Stimulated activated CD4-positive, alpha-beta T cell treated with anti-CD3 and anti-CD28 coated beads, TNF-alpha, amount 100 ng/mL, for 48 hours (primary cell): ENCODE measurements around the gene NRXN2.
"Not testable (repeated sequence)": the region's sequence is repeated elsewhere in the genome, so short reads cannot be mapped to it uniquely, and the experiment has no call there.

ENCODE experiments used
- DNase-seq, 3 donors: peaks; one replicate each; pipeline ENCODE4 v3.0.0-alpha.2; 2020; ENCODE audit warnings: low read depth in 3 of 3

NRXN2 gene

DNA sequence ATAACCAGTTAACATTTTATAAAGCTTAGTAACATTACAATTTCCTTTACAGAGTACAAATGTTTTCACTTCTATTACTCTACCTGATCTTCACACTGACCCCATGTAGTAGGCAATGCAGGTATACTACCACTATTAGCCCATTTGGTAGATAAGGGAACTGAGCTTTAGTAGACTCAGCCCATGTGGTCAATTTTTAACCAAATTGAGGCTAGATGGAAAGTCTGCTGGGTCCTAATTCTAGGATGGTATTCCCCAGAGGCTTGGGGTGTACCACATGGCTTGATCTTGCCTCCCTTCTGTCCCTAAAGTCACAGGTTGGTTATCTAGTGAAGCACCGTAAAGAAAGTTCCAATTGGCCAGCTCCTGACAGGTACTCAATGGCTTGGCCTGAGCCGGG lies 48.2 kb downstream of the NRXN2 start:
- DNase-seq = no peak

DNA sequence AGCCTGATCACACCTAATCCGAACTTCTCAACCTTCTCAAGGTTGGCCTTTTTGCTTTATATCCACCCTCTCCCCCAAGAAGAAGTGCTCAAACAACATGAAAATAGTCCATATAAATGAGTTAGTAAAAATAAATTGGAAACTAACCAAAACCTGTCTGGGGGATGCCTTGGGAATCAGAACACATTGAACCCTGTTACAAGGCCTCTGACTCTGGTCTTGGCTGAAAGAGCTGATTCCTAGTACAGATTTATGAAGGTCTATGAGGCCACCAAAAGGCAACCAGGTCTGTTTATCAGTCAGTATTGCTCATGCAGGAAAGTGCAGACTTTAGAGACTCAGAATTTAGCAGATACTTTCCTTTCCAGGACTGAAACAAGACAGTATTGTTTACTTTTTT lies 49.7 kb downstream of the NRXN2 start:
- DNase-seq = no peak

DNA sequence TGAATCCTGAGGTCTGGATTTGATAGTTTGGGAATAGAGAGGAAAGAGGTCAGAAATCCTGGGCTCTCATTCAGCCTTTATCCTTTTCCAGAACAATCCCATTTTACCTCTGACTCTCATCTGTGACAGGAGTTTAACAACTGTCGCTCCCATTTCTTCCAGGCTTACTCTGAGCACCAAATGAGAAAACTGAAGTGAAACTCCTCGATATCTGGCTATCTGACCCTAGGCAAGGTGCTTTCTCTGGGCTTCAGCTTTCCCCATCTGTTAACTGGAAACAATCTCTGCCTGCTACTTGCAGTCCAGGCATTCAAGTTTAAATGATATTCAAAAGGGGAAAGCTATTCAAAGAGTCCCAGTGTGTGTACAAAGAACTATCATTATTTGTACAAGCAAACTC lies 50.1 kb downstream of the NRXN2 start:
- no peak for DNase-seq

DNA sequence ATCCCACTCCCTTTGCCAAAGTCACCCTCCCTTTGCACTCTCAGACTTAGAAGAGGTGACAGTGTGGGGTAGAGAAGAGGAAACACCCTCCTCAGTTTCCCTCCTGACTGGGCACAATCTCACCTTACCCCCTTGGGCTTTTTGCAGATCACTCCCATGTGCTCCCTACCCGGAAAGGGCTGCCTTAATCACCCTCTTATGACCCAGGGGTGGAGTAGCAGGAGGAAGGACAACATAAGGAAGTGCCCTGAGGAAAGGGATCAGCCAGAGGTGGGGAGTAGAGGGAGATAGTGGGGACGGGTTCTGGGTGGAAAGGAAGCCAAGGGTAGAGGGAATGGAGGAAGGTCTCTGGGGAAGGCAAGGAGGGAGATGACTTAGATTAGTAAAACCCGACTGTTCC lies 52.0 kb downstream of the NRXN2 start:
- DNase-seq = no peak

DNA sequence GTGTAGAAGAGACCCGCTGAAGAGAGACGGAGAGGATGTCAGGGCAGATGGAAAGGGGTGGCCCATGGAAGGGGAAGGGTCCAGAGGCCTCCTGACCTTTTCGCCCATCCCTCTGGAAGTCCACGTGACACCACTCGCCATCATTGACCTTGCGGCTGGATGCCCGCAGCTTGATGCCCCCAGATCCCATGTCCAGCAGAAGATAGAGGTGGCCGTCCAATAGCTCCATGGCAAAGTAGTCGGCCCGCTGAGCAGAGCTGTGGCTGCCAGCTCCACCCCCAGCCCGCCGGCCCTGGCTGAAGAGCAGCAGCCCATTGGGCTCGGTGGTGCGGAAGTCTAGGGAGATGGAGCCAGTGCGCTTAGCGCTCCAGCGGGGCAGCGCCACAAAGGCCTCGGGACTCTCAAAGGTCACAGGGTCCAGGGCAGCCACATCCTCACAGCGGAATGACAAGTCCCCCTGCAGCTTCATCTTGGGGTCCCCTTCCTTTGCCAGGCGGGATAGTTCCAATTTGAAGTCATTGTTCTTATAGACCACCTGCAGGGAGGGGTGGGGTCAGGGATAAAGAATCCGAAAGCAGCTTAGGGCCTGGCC lies 55.7 kb downstream of the NRXN2 start:
- DNase-seq = no peak

DNA sequence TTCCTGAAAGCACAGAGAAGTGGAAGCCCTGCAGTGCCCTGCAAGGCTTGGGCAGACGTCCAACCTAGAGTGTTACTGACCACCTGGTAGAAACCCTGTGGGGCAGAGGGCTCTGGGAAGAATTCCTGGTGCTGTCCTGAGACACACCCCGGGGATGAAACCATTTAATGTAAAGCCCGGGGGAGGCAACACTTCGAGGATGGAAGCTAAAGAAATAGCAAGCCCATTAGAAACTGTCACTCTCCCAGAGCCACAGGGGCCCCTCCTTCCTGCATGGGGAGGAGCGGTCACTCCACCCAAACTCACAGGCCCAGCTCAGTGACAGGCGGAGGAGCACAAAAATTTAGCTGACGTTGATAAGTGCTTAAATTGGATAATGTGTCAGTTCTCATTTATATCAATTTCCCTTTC lies 57.6 kb downstream of the NRXN2 start:
- DNase-seq = no peak

DNA sequence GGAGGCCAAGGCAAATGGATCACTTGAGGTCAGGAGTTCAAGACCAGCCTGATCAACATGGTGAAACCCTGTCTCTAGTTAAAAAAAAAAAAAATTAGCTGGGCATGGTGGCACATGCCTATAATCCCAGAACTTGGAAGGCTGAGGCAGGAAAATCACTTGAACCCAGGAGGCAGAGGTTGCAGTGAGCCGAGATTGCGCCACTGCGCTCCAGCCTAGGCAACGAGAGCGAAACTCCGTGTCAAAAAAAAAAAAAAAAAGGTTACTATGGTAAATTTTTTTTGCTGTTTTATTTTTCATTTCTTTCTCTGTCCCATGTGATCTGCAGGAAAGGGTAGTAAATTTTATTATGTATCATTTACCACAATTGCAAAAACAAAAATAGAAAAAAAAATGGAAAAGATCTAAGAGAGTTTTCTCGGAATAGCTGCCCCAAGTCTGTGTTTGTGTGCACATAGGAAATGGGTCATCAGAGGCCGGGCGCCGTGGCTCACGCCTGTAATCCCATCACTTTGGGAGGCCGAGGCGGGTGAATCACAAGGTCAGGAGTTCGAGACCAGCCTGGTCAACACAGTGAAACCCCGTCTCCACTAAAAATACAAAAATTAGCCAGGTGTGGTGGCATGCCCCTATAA lies 58.6 kb downstream of the NRXN2 start:
- DNase-seq = not testable (repeated sequence)

DNA sequence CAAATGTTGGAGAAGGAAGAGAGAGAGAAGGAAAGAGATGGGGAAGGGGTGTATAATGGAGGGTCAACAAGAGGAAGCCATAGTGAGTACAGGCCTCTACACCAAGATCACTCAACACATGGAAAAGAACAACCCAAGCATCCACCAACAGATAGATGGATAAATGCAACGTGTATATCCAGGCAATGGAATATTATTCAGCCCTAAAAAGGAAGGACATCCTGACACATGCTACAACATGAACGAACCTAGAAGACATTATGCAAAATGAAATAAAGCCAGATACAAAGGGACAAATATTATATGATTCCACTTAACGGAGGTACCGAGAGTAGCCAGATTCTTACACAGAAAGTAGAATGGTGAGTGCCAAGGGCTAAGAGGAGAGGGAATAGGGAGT lies 59.3 kb downstream of the NRXN2 start:
- DNase-seq = no peak

DNA sequence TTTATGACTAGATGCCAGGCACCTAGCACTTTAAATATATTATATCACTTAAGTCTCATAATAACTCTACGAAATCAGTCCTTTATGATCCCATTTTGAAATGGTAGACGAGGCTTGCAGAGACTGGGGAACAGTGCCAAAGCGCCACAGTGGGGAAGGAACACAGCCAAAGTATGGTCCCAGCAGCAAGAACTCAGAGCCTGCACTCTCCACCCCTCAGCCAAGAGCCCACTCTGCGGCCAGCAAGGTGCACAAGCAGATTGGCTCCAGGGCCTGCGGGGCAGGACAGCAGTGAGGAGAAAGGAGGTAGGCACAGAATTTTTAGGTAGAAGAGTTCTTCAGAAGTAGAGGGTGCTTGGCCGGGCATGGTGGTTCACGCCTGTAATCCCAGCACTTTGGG lies 61.4 kb downstream of the NRXN2 start:
- no peak for DNase-seq

DNA sequence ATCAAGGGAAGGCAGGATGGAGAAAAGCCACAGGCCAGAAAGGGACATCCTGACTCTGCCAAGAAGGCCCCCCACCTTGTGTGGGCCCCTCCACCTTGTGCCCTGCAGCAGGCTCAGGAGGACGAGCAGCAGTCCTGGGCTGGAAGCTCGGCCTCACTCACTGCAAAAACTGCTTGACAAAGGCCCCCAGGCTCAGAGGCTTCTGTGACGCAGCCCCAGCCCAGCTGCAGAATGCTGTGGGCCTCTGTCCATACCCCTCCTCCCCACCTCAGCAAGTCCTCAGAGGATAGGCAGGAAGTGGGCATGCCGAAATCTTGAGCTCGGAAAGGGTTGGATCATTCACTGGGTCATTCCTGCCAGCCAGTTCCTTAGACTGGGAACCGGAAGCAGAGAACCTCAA lies 61.9 kb downstream of the NRXN2 start:
- no peak for DNase-seq

DNA sequence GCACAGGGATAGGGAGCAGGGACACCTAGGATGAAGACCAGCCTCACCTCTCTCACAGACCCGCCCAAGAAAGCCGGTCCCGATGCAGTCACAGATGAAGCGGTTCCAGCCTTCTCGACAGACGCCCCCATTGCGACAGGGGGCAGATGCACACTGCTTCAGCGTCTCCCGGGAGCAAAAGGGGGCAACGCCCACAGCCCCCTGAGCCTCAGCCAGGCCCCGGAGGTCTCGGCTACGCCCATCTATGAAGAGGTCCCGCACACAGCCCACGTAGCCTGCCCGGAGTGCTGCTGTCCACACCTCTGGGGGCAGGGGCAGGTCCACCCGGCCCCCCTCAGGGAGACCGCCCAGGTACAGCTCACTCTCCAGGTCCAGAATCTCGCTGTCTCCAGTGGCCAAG lies 62.3 kb downstream of the NRXN2 start:
- DNase-seq = no peak

DNA sequence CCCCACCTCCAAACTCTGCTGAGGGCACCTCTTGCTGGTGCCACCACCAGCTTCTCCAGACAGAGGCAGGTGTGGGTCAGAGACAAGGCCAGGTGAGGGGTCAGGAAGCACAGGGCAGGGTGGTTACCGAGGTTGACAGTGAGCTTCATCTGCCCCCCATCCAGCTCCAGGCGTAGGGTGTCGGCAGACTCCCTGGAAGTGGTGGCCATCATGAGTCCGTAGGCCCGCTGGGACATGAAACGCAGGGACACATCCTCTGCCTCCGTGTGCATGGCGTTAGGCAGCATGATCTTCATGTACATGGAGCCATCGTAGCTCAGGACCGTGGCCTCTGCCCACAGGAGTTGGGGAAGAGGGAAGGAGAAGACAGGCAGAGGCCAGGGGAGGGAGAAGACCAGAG lies 62.8 kb downstream of the NRXN2 start:
- DNase-seq = no peak

DNA sequence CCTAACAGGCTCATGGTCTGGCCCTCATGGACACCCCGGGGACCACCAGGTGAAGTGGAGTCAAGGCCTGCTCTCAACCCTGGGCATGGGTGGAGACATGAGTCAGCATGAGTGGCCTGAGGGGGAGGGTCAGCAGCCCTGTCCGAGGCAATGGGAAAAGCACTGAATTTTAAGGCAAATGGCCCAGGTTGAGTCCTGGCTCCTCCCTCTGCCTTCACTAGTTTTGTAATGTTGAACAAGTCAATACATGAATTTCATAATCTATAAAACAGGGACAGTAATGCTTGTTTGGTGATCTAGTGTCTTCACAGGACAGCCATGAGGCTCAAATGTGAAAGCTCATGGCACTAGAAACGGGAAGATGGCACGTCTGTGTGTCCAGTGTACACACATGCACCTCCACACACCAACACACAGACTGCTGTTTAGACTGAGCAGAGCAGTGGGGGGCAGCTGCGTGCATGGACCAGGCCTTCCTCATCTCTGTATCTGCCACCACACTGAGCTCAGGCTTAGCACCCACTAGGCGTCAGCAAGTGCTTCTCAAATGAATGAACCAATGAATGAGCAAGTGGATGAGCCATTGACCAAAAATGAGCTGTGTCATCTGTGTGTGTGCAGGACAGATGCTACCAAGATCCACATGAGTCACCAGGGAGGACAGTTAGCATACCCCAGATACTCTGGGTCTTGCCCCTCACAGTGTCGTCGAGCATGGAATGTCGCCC lies 63.4 kb downstream of the NRXN2 start:
- no peak for DNase-seq

DNA sequence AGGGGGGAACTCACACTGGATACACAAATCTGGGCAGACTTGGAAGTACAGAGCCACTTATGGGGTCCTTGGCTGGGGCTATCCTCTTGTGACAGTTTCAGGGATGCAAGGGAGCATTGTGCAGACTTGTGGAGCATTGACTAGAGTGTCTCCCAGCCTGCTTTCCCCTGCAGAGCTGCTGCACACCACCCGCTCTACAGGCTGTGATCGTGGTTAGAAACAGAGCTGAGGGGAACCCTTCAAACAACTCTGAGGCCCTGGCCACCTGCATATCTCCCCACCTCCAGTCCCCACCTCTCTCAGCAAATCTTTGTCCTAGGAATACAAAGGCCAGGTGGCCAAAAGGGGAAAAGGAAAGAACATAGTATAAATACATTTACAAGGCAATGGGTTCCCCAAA lies 64.7 kb downstream of the NRXN2 start:
- DNase-seq = no peak

DNA sequence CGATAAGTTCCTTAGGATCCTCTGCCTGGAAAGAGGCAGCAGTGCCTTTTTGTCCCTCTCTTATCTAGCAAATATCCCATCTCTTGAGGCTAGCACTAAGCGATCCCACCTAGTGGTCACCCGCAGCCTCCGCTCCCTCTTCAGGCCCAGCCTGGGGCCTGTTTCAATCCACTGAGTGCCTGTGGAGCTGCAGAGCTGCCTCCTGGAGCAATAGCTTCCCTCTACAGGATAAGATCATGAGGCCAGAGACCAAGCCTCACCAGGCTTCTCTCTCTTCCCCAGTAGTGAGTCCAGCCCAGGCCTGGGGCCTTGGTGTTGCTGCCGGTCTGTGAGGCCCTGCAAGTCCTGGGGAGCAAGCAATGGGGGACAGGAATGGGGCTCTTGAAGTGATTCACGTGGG lies 66.1 kb downstream of the NRXN2 start:
- no peak for DNase-seq

DNA sequence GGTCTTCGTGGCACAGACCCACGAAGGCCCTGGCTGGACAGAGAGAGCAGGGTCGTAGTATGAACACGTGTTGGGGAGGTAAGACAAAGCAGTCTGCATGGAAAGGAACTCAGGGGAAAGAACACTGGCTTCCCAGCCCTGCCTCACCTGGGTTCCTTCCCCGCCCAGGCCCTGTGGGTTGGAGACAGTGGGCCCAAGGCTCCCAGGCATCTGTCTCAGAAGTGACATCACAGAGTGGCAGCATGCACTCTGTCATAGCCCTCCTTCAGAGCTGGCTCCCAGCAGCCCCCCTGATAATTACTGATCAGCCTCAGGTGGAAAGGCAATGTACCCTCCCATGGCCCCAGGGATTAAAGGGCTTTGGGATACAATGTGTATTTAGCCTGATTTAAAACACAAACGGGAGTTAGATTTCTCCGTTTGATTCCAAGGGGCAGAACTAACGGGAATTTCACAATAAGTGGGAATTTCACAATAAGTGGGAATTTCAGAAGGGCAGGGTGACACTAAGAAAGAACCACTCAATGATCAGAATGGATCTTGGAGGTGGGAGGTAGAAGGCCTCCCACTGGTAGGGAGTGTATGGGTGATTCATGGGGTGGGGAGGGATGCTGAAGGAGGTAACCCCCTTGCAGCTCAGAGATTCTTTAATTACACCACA lies 66.9 kb downstream of the NRXN2 start:
- no peak for DNase-seq

DNA sequence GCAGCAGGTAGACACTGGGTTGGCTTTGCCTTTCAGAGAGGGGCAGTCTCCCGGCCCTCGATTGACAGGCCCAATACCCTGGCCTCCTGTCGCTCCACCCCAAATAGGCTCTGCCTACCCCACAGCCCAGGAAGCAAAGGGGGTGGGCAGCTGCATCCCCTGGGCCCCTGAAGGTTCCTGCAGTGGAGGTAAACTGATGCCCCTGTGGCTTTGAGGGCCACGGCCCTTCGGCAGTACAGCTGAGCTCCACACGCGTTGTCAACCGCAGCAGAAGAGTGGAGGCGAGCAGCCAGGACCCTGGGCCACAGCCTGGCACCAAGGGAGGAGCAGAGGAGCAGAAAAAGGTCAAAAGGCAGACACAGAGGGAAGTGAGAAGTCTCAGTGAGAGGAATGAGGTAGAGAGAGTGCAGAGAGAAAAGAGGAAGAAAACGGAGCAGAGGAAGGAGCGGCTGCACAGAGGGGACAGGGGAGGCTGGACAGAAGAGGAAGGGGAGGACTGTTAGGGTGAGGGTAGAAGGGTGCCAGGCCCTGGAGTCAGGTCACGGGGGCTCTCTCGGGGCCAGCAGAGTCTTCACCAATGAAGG lies 67.9 kb downstream of the NRXN2 start:
- no peak for DNase-seq

DNA sequence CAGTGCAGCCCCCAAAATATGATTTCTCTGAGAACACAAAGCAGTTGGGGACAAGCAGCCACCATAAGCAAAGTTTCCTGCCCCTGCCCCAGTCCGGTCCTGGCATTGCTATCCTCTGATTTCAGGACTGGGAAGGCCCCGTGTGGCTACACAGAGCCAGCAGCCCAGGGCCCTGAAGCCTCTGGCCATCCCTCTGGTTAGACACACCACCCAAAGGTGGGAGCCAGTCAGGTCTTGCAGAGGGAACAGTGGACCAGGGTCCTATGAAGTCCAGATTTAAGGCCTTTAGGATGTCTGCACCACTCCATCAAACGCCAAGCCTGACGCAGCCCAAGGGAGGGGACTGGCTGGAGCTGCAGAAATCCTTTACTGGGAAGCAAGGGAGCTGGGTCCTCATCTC lies 68.6 kb downstream of the NRXN2 start:
- DNase-seq = no peak

DNA sequence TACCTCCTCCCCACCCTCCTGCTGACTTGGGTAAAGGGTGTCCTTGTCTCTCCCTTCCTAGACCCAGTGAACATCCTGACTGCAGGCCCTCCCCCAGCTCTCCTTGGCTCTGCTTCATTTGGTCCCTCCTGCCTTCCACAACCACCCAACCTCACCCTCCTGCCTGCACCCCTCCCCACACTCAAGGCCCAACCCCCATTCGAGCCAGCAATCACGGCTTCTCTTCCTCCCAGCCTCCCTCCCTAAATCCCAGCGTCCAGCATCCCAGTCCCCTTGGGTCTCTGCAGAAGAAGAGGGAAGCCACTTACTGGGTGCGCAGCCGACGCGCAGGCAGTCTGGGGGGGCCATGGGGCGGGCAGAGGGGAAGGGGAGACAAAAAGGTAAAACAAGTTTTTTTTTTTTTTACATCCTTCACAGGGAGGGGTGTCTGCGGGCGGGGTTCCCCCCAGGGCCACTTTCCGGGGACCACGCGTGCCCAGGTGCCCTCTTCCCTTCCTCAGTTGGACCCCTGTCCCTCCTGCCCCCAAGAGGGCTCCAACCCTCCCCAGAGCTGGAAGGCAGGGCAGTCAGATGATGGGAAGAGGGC lies 69.5 kb downstream of the NRXN2 start:
- no peak for DNase-seq

DNA sequence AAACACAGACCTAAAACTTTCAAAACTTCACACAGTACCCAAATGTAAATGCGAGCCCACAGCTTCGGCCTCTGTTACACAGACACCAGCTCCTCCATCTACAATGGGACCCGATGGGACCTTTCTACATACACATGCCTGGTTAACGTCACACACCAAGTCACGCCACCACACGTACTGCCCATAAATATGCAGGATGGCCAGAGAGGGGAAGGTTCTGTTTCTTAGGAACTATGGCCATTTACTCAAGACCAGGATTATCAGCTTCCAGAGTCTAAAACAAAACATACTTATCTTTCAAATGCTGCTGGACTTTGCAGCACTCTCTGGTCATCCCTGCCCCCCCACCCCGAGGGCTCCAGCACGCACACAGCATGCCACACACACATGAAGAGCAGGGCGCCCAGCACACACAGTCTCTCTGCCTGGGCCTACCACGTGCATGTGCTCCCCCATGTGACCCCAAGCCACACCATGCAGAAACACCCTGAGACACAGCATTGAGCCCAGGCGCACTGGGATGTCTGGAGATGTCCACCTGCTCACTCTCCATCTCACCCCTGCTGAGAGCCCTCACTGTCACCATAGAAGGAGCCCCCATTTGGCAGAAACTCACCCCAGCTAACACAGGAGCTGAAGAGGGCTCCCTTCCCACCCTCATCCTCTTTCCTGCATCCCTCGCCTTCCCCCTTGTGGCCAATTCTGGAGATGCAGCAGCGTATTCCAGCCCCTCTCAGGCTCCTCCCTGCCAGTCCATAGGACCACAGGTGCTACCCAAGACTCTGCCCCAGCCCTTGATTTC lies 70.2 kb downstream of the NRXN2 start:
- DNase-seq = peak; percentile 55 to 71 (median 59)

DNA sequence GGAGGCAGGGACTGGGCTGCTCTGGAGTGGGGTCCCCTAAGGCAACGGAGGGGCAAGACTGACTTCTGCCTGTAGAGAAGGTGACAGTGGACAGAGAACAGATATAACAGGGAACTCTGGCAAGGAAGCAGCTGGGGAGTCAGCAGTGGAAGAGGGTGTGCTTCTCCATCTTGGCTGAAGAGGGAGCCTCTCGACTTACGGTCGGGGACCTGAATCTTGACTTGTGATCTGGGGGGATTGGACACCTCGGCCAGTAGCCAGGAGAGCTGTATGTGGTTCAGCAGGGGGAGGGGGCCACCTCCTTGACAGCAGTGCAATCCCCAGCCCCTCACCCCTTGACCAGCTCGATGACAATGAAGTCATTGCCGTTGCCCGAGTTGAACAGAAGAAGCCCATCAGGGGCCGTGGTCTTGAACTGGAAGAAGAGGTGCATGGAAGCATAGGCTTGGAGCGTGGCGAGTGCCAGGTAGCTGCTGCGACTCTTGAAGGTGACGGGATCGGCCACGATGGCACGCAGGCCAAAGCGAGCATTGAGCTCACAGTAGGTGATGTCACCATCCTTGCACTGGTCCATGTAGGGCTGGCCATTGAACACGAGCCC lies 72.0 kb downstream of the NRXN2 start:
- DNase-seq = no peak
